Lower leg skin (tissue), 3 donors: ENCODE results near the gene ARHGEF10L.

Experiments used
- POLR2A ChIP-seq, 2 donors: fragments of 450-650 bp; IDR thresholded peaks; one replicate each; pipeline ENCODE4 v1.6.1; 2016 to 2017; ENCODE audit warnings: antibody characterized with exemption in 2 of 2, mild to moderate bottlenecking in 1 of 2, moderate library complexity in 1 of 2
- TF ChIP-seq, protein P1 (sequence below), 3 donors: fragments of 450-650 bp; IDR thresholded peaks; one replicate each; pipeline ENCODE4 v1.5.1; 2016; ENCODE audit warnings: antibody characterized with exemption in 3 of 3, mild to moderate bottlenecking in 3 of 3, moderate library complexity in 2 of 3

DNA sequence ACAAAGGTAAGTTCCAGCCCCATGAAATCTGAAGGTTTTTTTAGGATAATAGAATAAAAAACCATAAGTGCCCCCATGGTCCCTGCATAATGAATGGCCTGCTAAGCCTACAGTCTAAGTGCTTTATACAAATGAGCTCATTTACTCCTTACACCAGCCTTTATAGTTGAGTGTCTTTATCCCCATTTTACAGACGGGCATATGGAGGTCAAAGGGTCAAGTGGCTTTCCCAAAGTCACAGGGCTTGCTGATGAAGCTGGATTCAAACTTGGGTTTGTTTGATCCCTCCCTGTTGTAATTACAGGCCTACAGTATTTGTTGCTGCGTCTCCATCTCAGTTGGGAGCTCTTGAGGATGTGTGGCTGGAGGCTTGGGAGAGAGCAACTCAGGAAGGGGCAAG, 28.3 kb upstream of the ARHGEF10L start:
- TF ChIP-seq, protein P1, sequence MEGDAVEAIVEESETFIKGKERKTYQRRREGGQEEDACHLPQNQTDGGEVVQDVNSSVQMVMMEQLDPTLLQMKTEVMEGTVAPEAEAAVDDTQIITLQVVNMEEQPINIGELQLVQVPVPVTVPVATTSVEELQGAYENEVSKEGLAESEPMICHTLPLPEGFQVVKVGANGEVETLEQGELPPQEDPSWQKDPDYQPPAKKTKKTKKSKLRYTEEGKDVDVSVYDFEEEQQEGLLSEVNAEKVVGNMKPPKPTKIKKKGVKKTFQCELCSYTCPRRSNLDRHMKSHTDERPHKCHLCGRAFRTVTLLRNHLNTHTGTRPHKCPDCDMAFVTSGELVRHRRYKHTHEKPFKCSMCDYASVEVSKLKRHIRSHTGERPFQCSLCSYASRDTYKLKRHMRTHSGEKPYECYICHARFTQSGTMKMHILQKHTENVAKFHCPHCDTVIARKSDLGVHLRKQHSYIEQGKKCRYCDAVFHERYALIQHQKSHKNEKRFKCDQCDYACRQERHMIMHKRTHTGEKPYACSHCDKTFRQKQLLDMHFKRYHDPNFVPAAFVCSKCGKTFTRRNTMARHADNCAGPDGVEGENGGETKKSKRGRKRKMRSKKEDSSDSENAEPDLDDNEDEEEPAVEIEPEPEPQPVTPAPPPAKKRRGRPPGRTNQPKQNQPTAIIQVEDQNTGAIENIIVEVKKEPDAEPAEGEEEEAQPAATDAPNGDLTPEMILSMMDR (IDR thresholded peaks at IDR 0.05), result no peak
- TF ChIP-seq POLR2A (IDR thresholded peaks at IDR 0.05), result no peak
